K562 (cell line): ENCODE measurements around the gene SLC25A10. TPM values are rescaled to one million over a fixed set of nuclear protein-coding genes. Genes with fewer than 3 reads are reported as not detected.

Experiments used
- BRCA1 ChIP-seq, 2 experiments: fragments of 450-650 bp in 1 of 2; sonication (generic) in 1 of 2; formaldehyde crosslinking in 1 of 2; IDR thresholded peaks; 2 replicates each; pipeline versions ENCODE4 v1.5.0 to v1.6.1; 2017 to 2020; ENCODE audit warnings: mild to moderate bottlenecking in 1 of 2, missing genetic modification reagents in 1 of 2
- CTBP1 ChIP-seq: fragments of 450-650 bp; IDR thresholded peaks from 2 replicates; pipeline ENCODE4 v1.6.1; 2016; ENCODE audit warnings: borderline replicate concordance
- ELF4 ChIP-seq: fragments of 450-650 bp; formaldehyde crosslinking; IDR thresholded peaks from 2 replicates; pipeline ENCODE4 v1.4.0; 2022; ENCODE audit warnings: missing genetic modification characterization
- HEY1 ChIP-seq: fragments of 250-450 bp; sonication (Bioruptor Pico); IDR thresholded peaks from 2 replicates; pipeline ENCODE4 v1.5.0; 2020; ENCODE audit warnings: mild to moderate bottlenecking, moderate library complexity, borderline replicate concordance
- ILK ChIP-seq: fragments of 450-650 bp; IDR thresholded peaks from 2 replicates; pipeline ENCODE4 v1.6.1; 2016; ENCODE audit warnings: missing genetic modification characterization, low read depth, mild to moderate bottlenecking, missing compliant biosample characterization, moderate library complexity, borderline replicate concordance
- KAT2B ChIP-seq: IDR thresholded peaks from one replicate; pipeline ENCODE4 v1.6.1; 2012; ENCODE audit warnings: low read depth, mild to moderate bottlenecking, control low read depth, inconsistent platforms, low read length, moderate library complexity
- NCOA2 ChIP-seq, 2 experiments: fragments of 450-650 bp; IDR thresholded peaks; 2 replicates each; pipeline ENCODE4 v1.6.1; 2018; ENCODE audit warnings: mild to moderate bottlenecking in 2 of 2, moderate library complexity in 1 of 2; ENCODE audit not compliant: partially characterized antibody in 2 of 2
- POLR2AphosphoS5 ChIP-seq: IDR thresholded peaks from 2 replicates; pipeline ENCODE4 v1.6.1; 2011; ENCODE audit warnings: mild to moderate bottlenecking, low read depth, low read length, moderate library complexity; ENCODE audit not compliant: control insufficient read depth, insufficient read depth
- SNRNP70 ChIP-seq: fragments of 200-400 bp; formaldehyde crosslinking; optimal IDR thresholded peaks from 2 replicates; pipeline ENCODE3; 2017; ENCODE audit warnings: low read depth, low read length
- ZNF197 ChIP-seq: fragments of 200-800 bp; sonication (Bioruptor generic); IDR thresholded peaks from 2 replicates; pipeline ENCODE4 v1.6.1; 2016; ENCODE audit warnings: low read depth, missing genetic modification characterization, missing compliant biosample characterization
- ZNF785 ChIP-seq: fragments of 250-450 bp; sonication (Bioruptor Pico); IDR thresholded peaks from 2 replicates; pipeline ENCODE4 v1.4.0; 2020; ENCODE audit warnings: mild to moderate bottlenecking
- polyA plus RNA-seq, 8 experiments: library from polyadenylated mRNA; depleted of rRNA in 4 of 8; stranded (reverse) in 5 of 8; unstranded in 3 of 8; fragments of >200 nt; fragmentation: Nextera tagmentation in 2 of 8; fragmentation: Illumina TruSeq in 1 of 8; extraction: Ambion mirVana in 2 of 8; extraction: Trizol in 1 of 8; gene quantifications; 2 replicates each; pipeline versions ENCODE4 v1.2.1 to v1.2.3, GENCODE V29; 2011 to 2014; ENCODE audit warnings: inconsistent platforms in 1 of 8, missing spikeins in 1 of 8
- total RNA-seq, 7 experiments: library from RNA; depleted of rRNA in 6 of 7; stranded (reverse); fragments of >200 nt in 6 of 7; fragmentation: Illumina TruSeq in 2 of 7; extraction: Trizol in 2 of 7; gene quantifications; 2 replicates each; pipeline versions ENCODE4 v1.2.1 to v1.2.3, GENCODE V29; 2011 to 2021; ENCODE audit warnings: low replicate concordance in 1 of 7
- TF ChIP-seq, protein P1 (sequence below): fragments of 250-450 bp; sonication (Bioruptor Pico); IDR thresholded peaks from 2 replicates; pipeline ENCODE4 v1.4.0; 2020

The SLC25A10 gene
- total and polyA plus RNA-seq, 9 of the 15 experiments (the other 6 are each of a cell fraction or from before 2014, with no cell fraction given) = 0.10 to 85.6 (median 34.3) TPM

DNA sequence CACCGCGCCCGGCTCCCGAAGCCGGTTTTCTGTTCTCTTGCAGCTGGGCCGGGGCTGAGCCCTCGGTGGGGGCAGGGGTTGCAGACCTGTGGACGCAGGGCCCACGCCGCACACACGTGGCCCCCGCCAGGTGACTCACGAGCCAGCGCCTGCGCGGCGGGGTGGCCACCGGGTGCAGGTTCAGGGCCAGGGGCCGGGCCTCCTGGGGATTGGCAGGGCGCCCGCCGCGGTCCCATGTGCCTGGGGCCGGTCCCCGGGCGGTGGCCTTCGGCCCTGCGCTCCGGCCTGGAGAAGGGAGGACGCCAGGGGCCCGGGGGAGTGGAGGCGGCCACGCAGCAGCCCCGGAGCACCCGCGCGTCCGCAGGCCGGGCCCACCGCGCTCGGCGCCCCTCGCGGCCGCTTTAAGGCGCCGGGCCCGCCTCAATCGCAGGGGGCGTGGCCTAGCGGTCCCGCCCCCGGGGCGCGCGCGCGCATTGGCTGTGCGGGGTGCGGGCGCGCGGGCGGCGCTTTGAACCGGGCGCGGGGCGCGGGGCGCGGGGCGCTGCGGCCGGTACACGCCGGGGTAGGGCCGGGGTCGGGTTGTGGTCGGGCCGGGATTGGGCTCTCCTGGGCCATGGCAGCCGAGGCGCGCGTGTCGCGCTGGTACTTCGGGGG, at the start of gene SLC25A10 (continued):
- TF ChIP-seq CTBP1 = peak; percentile 71
- TF ChIP-seq POLR2AphosphoS5 = peak; percentile 53; the same call in 1 of the 2 replicates
- TF ChIP-seq ILK (tag) = no peak
- no peak for TF ChIP-seq ZNF785
- no peak for TF ChIP-seq BRCA1 (IDR thresholded peaks at IDR 0.05)
- no peak for TF ChIP-seq BRCA1 (CRISPR knock-in tag; IDR thresholded peaks at IDR 0.05)
- TF ChIP-seq NCOA2 (IDR thresholded peaks at IDR 0.05; ENCODE audit: partially characterized antibody in 2 of 2) = no peak
- TF ChIP-seq SNRNP70 = no peak
- TF ChIP-seq KAT2B = no peak
- no peak for TF ChIP-seq ZNF197 (CRISPR knock-in tag)
- TF ChIP-seq ELF4 (CRISPR knock-in tag) = no peak
- TF ChIP-seq, protein P1, sequence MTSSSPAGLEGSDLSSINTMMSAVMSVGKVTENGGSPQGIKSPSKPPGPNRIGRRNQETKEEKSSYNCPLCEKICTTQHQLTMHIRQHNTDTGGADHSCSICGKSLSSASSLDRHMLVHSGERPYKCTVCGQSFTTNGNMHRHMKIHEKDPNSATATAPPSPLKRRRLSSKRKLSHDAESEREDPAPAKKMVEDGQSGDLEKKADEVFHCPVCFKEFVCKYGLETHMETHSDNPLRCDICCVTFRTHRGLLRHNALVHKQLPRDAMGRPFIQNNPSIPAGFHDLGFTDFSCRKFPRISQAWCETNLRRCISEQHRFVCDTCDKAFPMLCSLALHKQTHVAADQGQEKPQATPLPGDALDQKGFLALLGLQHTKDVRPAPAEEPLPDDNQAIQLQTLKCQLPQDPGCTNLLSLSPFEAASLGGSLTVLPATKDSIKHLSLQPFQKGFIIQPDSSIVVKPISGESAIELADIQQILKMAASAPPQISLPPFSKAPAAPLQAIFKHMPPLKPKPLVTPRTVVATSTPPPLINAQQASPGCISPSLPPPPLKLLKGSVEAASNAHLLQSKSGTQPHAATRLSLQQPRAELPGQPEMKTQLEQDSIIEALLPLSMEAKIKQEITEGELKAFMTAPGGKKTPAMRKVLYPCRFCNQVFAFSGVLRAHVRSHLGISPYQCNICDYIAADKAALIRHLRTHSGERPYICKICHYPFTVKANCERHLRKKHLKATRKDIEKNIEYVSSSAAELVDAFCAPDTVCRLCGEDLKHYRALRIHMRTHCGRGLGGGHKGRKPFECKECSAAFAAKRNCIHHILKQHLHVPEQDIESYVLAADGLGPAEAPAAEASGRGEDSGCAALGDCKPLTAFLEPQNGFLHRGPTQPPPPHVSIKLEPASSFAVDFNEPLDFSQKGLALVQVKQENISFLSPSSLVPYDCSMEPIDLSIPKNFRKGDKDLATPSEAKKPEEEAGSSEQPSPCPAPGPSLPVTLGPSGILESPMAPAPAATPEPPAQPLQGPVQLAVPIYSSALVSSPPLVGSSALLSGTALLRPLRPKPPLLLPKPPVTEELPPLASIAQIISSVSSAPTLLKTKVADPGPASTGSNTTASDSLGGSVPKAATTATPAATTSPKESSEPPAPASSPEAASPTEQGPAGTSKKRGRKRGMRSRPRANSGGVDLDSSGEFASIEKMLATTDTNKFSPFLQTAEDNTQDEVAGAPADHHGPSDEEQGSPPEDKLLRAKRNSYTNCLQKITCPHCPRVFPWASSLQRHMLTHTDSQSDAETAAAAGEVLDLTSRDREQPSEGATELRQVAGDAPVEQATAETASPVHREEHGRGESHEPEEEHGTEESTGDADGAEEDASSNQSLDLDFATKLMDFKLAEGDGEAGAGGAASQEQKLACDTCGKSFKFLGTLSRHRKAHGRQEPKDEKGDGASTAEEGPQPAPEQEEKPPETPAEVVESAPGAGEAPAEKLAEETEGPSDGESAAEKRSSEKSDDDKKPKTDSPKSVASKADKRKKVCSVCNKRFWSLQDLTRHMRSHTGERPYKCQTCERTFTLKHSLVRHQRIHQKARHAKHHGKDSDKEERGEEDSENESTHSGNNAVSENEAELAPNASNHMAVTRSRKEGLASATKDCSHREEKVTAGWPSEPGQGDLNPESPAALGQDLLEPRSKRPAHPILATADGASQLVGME (CRISPR knock-in tag) = no peak
- TF ChIP-seq HEY1 = no peak
